HepG2 (cell line): ENCODE data around the gene MADCAM1. TPM values are rescaled to one million over a fixed set of nuclear protein-coding genes. Genes with fewer than 3 reads are reported as not detected.
A peak's percentile ranks its signal among the peaks of the same experiment; 100 is the strongest.

Experiments
- ATAC-seq: fragments of 200-7000 bp; cut with Tn5 transposase; 3 replicates; pipeline ENCODE4 v1.9.1; 2020; ENCODE audit warnings: mild to moderate bottlenecking, moderate library complexity
- BruUV-seq: library from RNA; stranded (reverse); fragments of 400-500 nt; replicated peaks from 2 replicates; lab custom pipeline; 2021; lab: Mats Ljungman, UMichigan
- CTCF ChIA-PET: fragments of 300-600 bp; formaldehyde crosslinking; extraction: SDS; loops from one replicate; lab custom pipeline; 2021; ENCODE audit warnings: low total read pairs, inconsistent platforms, low intra/inter-chr PET ratio; lab: Yijun Ruan, JAX
- POLR2A ChIA-PET: fragments of 350-600 bp; sonication (Branson Sonifier 250); formaldehyde crosslinking; loops from one replicate; lab custom pipeline; 2020; ENCODE audit warnings: antibody characterized with exemption, inconsistent platforms; lab: Yijun Ruan, JAX
- DNase-seq: peaks from one replicate; pipeline ENCODE4 v3.0.0-alpha.2; 2015; ENCODE audit warnings: low spot score
- FAIRE-seq: peaks from 3 replicates; lab custom pipeline; 2011; peaks lifted over from hg19 to GRCh38; lab: Jason Lieb, UNC
- H2AFZ ChIP-seq: one replicate; pipeline ENCODE4 v1.6.1; 2011; ENCODE audit warnings: low read length, inconsistent platforms
- H3K27ac ChIP-seq: fragments of 300-600 bp; 3 replicates; pipeline ENCODE4 v1.8.0; 2011; ENCODE audit warnings: mixed run types, mild to moderate bottlenecking, mixed read lengths, low read length, inconsistent platforms; ENCODE audit not compliant: insufficient read depth; ENCODE audit errors: extremely low read length
- H3K27me3 ChIP-seq, 2 experiments: fragments of 200-600 bp in 1 of 2; 2 replicates in 1 of 2; 3 replicates in 1 of 2; pipeline versions ENCODE4 v1.6.0 to v1.8.0; 2011; ENCODE audit warnings: low read length in 2 of 2, mild to moderate bottlenecking in 2 of 2, moderate library complexity in 2 of 2, inconsistent platforms in 1 of 2; ENCODE audit not compliant: insufficient read depth in 2 of 2, control insufficient read depth in 1 of 2
- H3K36me3 ChIP-seq, 2 experiments: fragments of 200-600 bp in 1 of 2; replicated peaks in 1 of 2; 2 replicates in 1 of 2; 3 replicates in 1 of 2; pipeline versions ENCODE4 v1.5.1 to v1.8.0; 2011; ENCODE audit warnings: low read length in 2 of 2, inconsistent platforms in 1 of 2; ENCODE audit not compliant: insufficient read depth in 2 of 2, control insufficient read depth in 1 of 2
- H3K4me1 ChIP-seq: 2 replicates; pipeline ENCODE4 v1.5.1; 2012; ENCODE audit warnings: low read length, inconsistent platforms; ENCODE audit not compliant: insufficient read depth
- H3K4me2 ChIP-seq: 2 replicates; pipeline ENCODE4 v1.6.0; 2011; ENCODE audit warnings: low read depth, low read length, inconsistent platforms
- H3K4me3 ChIP-seq, 3 experiments: fragments of 200-600 bp in 1 of 3; sonication (generic), shearing (Covaris generic) in 1 of 3; replicated peaks in 1 of 3; 2 replicates each; pipeline ENCODE4 v1.5.1; 2011 to 2016; ENCODE audit warnings: low read length in 3 of 3, inconsistent platforms in 2 of 3, low read depth in 2 of 3, mild to moderate bottlenecking in 2 of 3, control low read depth in 1 of 3, mixed read lengths in 1 of 3; ENCODE audit not compliant: insufficient read depth in 1 of 3
- H3K79me2 ChIP-seq: one replicate; pipeline ENCODE4 v1.6.1; 2011; ENCODE audit warnings: low read length, inconsistent platforms; ENCODE audit not compliant: insufficient read depth
- H3K9ac ChIP-seq: 2 replicates; pipeline ENCODE4 v1.6.0; 2011; ENCODE audit warnings: mild to moderate bottlenecking, low read depth, low read length, inconsistent platforms; ENCODE audit not compliant: insufficient read depth
- H3K9me3 ChIP-seq: 2 replicates; pipeline ENCODE4 v1.5.1; 2012; ENCODE audit warnings: mild to moderate bottlenecking, low read length
- H4K20me1 ChIP-seq: 2 replicates; pipeline ENCODE4 v1.6.0; 2011; ENCODE audit warnings: inconsistent platforms, mild to moderate bottlenecking, low read length, moderate library complexity; ENCODE audit not compliant: insufficient read depth
- ARID5B ChIP-seq: IDR thresholded peaks from 2 replicates; pipeline ENCODE4 v1.4.0; 2020; ENCODE audit warnings: mild to moderate bottlenecking, missing genetic modification reagents
- ATF3 ChIP-seq: sonication (generic); formaldehyde crosslinking; IDR thresholded peaks from 2 replicates; pipeline ENCODE4 v1.4.0; 2020; ENCODE audit warnings: missing genetic modification reagents
- CC2D1A ChIP-seq: sonication (generic); formaldehyde crosslinking; IDR thresholded peaks from 2 replicates; pipeline ENCODE4 v1.8.1; 2023; ENCODE audit warnings: mild to moderate bottlenecking, missing genetic modification reagents
- HNF1B ChIP-seq: sonication (generic); formaldehyde crosslinking; IDR thresholded peaks from 2 replicates; pipeline ENCODE4 v1.5.1; 2020; ENCODE audit warnings: mild to moderate bottlenecking, moderate library complexity, missing genetic modification reagents
- HOXD1 ChIP-seq: sonication (generic); formaldehyde crosslinking; IDR thresholded peaks from 2 replicates; pipeline ENCODE4 v1.5.0; 2020; ENCODE audit warnings: missing genetic modification reagents
- ISL2 ChIP-seq: sonication (generic); formaldehyde crosslinking; IDR thresholded peaks from 2 replicates; pipeline ENCODE4 v1.5.0; 2020; ENCODE audit warnings: missing genetic modification reagents
- MYPOP ChIP-seq: sonication (generic); formaldehyde crosslinking; IDR thresholded peaks from 2 replicates; pipeline ENCODE4 v1.8.1; 2023; ENCODE audit warnings: mild to moderate bottlenecking, moderate library complexity, missing genetic modification reagents
- NR2F2 ChIP-seq: IDR thresholded peaks from 2 replicates; pipeline ENCODE4 v1.6.1; 2012; ENCODE audit warnings: low read depth, inconsistent platforms, borderline replicate concordance
- NR2F6 ChIP-seq, 2 experiments: IDR thresholded peaks; 2 replicates each; pipeline ENCODE4 v1.6.1; 2016; ENCODE audit warnings: antibody characterized with exemption in 1 of 2, mild to moderate bottlenecking in 1 of 2
- SMAD1 ChIP-seq: sonication (generic); formaldehyde crosslinking; IDR thresholded peaks from 2 replicates; pipeline ENCODE4 v1.4.0; 2020; ENCODE audit warnings: missing genetic modification reagents, low read depth, mild to moderate bottlenecking, borderline replicate concordance
- ZFP90 ChIP-seq: sonication (generic); formaldehyde crosslinking; IDR thresholded peaks from 2 replicates; pipeline ENCODE4 v1.8.0; 2022; ENCODE audit warnings: missing genetic modification reagents, mild to moderate bottlenecking, inconsistent platforms, borderline replicate concordance
- ZNF557 ChIP-seq: sonication (generic); formaldehyde crosslinking; IDR thresholded peaks from 2 replicates; pipeline ENCODE4 v1.4.0; 2020; ENCODE audit warnings: missing genetic modification reagents
- ZNF766 ChIP-seq: sonication (generic); formaldehyde crosslinking; IDR thresholded peaks from 2 replicates; pipeline ENCODE4 v1.5.0; 2020; ENCODE audit warnings: missing genetic modification reagents, borderline replicate concordance
- WGBS: methylation state at CpG from one replicate; pipeline ENCODE4 v1.1.6; 2017; ENCODE audit warnings: low lambda C conversion rate; 5-methylcytosine and 5-hydroxymethylcytosine counted together
- in situ Hi-C: cut with HindIII; loops from 2 replicates; pipeline ENCODE4 v1.10.0; 2017; ENCODE audit warnings: low pct_unique_long_range_greater_than_20kb; ENCODE audit not compliant: extremely low pct_ligation_motif_present
- intact Hi-C: fragments of 100-400 bp; cut with micrococcal nuclease; formaldehyde crosslinking; loops from one replicate; pipeline ENCODE4 v1.10.0; 2022; ENCODE audit not compliant: unreplicated experiment
- polyA plus RNA-seq, 8 experiments: library from polyadenylated mRNA; depleted of rRNA in 3 of 8; stranded (reverse) in 7 of 8; unstranded in 1 of 8; fragments of >200 nt; fragmentation: Illumina TruSeq in 4 of 8; extraction: Trizol in 4 of 8; gene quantifications; 2 replicates each; pipeline versions ENCODE4 v1.2.1 to v1.2.3, GENCODE V29; 2011 to 2016; ENCODE audit warnings: low read depth in 4 of 8, missing spikeins in 1 of 8, mixed read lengths in 1 of 8; ENCODE audit not compliant: insufficient read depth in 1 of 8
- total RNA-seq, 5 experiments: library from RNA; depleted of rRNA; stranded (reverse); fragments of >200 nt; fragmentation: Illumina TruSeq; extraction: Trizol; gene quantifications; 2 replicates each; pipeline ENCODE4 v1.2.3, GENCODE V29; 2016; ENCODE audit warnings: low read depth in 1 of 5

MADCAM1 gene
- total and polyA plus RNA-seq, 2 of the 13 experiments (the other 11 are each of a cell fraction or from before 2014, with no cell fraction given) = 0.29 to 0.33 TPM

- in situ Hi-C loops (no loop called here), intact Hi-C loops (no loop called here)
- H3K27ac ChIP-seq = peak overlapping the region; percentile 94
- 62% methylated on average over 35 of the region's 38 CpGs for WGBS
- H3K4me2 ChIP-seq = peak overlapping the region; percentile 76
- no peak for DNase-seq
- H4K20me1 ChIP-seq = peaks cover 20% of the 10 kb centered on the region; the same call in 1 of the 2 replicates
- peaks cover 60% of the 10 kb centered on the region for H3K4me1 ChIP-seq
- H3K9ac ChIP-seq = peak overlapping the region; percentile 83
- CTCF ChIA-PET = interaction anchor here (0.6 kb wide), 1 partner anchor 50 kb away, joined by 3 read pairs; no protein-coding TSS in a partner anchor
- peaks cover 2 to 4% of the 10 kb centered on the region in 2 experiments; a peak in 3 of 5 replicates for H3K36me3 ChIP-seq
- TSS peak; percentile 91 for BruUV-seq
- H3K9me3 ChIP-seq = no peaks in the 10 kb centered on the region
- FAIRE-seq = no peak
- POLR2A ChIA-PET = interaction anchor here (0.8 to 3.7 kb wide), 17 partner anchors 9 to 222 kb away, joined by 3 to 33 read pairs (median 5); partner anchors contain the start of genes BSG, POLRMT and TPGS1
- peaks cover 33% of the 10 kb centered on the region for H3K79me2 ChIP-seq
- H3K27me3 ChIP-seq = no peaks in the 10 kb centered on the region
- peak overlapping the region; percentile 63 to 95 (median 87) for H3K4me3 ChIP-seq
- no peak overlapping the region for H2AFZ ChIP-seq
- no peak for ATAC-seq
- peak; percentile 66; the same call in 1 of the 2 replicates for TF ChIP-seq HNF1B (CRISPR knock-in tag)
- TF ChIP-seq ARID5B (CRISPR knock-in tag) = peak; percentile 8; the same call in 1 of the 2 replicates
- TF ChIP-seq ZNF557 (CRISPR knock-in tag) = 0 out of 2 replicates have a peak, but pooled peaks have one; percentile 20
- TF ChIP-seq CC2D1A (CRISPR knock-in tag) = 0 out of 2 replicates have a peak, but pooled peaks have one; percentile 68
- no peak; the same call in 1 of the 2 replicates for TF ChIP-seq MYPOP (CRISPR knock-in tag)
- no peak for TF ChIP-seq ATF3 (CRISPR knock-in tag)
- 0 out of 2 replicates have a peak, but pooled peaks have one; percentile 18 for TF ChIP-seq ISL2
- 0 out of 2 replicates have a peak, but pooled peaks have one; percentile 8 for TF ChIP-seq SMAD1 (CRISPR knock-in tag)
- no peak for TF ChIP-seq ZFP90
- TF ChIP-seq ZNF766 (CRISPR knock-in tag) = 0 out of 2 replicates have a peak, but pooled peaks have one; percentile 34
- TF ChIP-seq NR2F2 = 0 out of 2 replicates have a peak, but pooled peaks have one; percentile 12
- TF ChIP-seq HOXD1 (CRISPR knock-in tag) = no peak
- peak; percentile 54; the same call in 1 of the 2 replicates for TF ChIP-seq NR2F6 (IDR thresholded peaks at IDR 0.05)
- no peak for TF ChIP-seq NR2F6 (CRISPR knock-in tag; IDR thresholded peaks at IDR 0.05)
Measured at GRCh38 chr19:530134-531008, 34.1 kb downstream of the MADCAM1 start.
